ENCODE measurements around the gene IL36A. TPM values are rescaled to one million over a fixed set of nuclear protein-coding genes. Genes with fewer than 3 reads are reported as not detected.

The IL36A gene
- total and polyA plus RNA-seq, 3 donors from 2014 or later: not detected

- DNase-seq: no peak
- TF ChIP-seq POLR2A (IDR thresholded peaks at IDR 0.05): no peak
- TF ChIP-seq, protein P1, sequence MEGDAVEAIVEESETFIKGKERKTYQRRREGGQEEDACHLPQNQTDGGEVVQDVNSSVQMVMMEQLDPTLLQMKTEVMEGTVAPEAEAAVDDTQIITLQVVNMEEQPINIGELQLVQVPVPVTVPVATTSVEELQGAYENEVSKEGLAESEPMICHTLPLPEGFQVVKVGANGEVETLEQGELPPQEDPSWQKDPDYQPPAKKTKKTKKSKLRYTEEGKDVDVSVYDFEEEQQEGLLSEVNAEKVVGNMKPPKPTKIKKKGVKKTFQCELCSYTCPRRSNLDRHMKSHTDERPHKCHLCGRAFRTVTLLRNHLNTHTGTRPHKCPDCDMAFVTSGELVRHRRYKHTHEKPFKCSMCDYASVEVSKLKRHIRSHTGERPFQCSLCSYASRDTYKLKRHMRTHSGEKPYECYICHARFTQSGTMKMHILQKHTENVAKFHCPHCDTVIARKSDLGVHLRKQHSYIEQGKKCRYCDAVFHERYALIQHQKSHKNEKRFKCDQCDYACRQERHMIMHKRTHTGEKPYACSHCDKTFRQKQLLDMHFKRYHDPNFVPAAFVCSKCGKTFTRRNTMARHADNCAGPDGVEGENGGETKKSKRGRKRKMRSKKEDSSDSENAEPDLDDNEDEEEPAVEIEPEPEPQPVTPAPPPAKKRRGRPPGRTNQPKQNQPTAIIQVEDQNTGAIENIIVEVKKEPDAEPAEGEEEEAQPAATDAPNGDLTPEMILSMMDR (IDR thresholded peaks at IDR 0.05): no peak
- 93 to 100% methylated on average over 5 to 9 of the region's 9 CpGs for WGBS, 2 donors
Observed at GRCh38 chr2:113036763-113037162, 31.5 kb downstream of the IL36A start.

GRCh38 chr2:113038291-113038690 is 33.0 kb downstream of the IL36A start:
- Histone ChIP-seq H3K27me3 (no peaks in the 10 kb centered on the region), H3K4me1 (no peaks in the 10 kb centered on the region), H3K27ac (no peak overlapping the region), H3K4me3 (no peak overlapping the region), H3K36me3 (ENCODE audit: low read depth, missing control alignments) (no peaks in the 10 kb centered on the region), H3K9me3 (no peaks in the 10 kb centered on the region)
- WGBS, 2 donors: 89% methylated on average over 3 of the region's 3 CpGs
- TF ChIP-seq, protein P1 (IDR thresholded peaks at IDR 0.05): no peak
- TF ChIP-seq POLR2A (IDR thresholded peaks at IDR 0.05): no peak
- no peak for DNase-seq
- intact Hi-C loops (cut with DNase I; ENCODE audit: low total_unique reads): no loop called here

More at GRCh38 chr2:113036763-113037162, 31.5 kb downstream of the IL36A start:
- Histone ChIP-seq H3K4me1 (no peaks in the 10 kb centered on the region), H3K36me3 (ENCODE audit: low read depth, missing control alignments) (no peaks in the 10 kb centered on the region), H3K27me3 (no peaks in the 10 kb centered on the region), H3K9me3 (no peaks in the 10 kb centered on the region), H3K27ac (no peak overlapping the region), H3K4me3 (no peak overlapping the region)
- intact Hi-C loops (cut with DNase I; ENCODE audit: low total_unique reads): no loop called here

- H3K27me3 ChIP-seq: no peaks in the 10 kb centered on the region
- TF ChIP-seq, protein P1 (IDR thresholded peaks at IDR 0.05): no peak
- no peak for TF ChIP-seq POLR2A (IDR thresholded peaks at IDR 0.05)
- WGBS, 2 donors: 86 to 88% methylated on average over 2 of the region's 2 CpGs
- H3K9me3 ChIP-seq: no peaks in the 10 kb centered on the region
- no peaks in the 10 kb centered on the region for H3K4me1 ChIP-seq
- no peak overlapping the region for H3K4me3 ChIP-seq
- no peak for DNase-seq
- no peaks in the 10 kb centered on the region for H3K36me3 ChIP-seq (ENCODE audit: low read depth, missing control alignments)
- H3K27ac ChIP-seq: no peak overlapping the region
- intact Hi-C loops (cut with DNase I; ENCODE audit: low total_unique reads): no loop called here
Observed at GRCh38 chr2:113039158-113039557, 33.9 kb downstream of the IL36A start.

DNA sequence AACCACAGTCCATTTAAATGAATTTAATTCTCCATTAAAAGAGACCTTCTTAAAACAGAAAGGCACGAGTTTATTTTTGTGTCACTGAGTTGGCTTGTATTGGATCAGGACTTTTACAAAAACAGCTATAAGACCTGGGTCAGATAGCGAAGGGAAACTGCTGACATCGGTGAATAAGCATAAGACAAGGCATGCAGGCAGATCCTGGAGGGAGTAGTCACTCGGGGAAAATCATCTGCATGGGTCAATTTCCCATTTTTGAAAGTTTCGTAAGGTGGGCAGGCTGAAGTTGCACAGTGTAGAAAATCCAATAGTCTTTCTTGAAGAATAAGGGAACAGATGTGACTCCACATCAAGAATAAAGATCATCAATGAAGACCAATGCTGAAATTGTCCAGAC is 34.5 kb downstream of the IL36A start:
- Histone ChIP-seq H3K4me1 (no peaks in the 10 kb centered on the region), H3K27ac (no peak overlapping the region), H3K27me3 (no peaks in the 10 kb centered on the region), H3K9me3 (no peaks in the 10 kb centered on the region), H3K4me3 (no peak overlapping the region), H3K36me3 (ENCODE audit: low read depth, missing control alignments) (no peaks in the 10 kb centered on the region)
- intact Hi-C loops (cut with DNase I; ENCODE audit: low total_unique reads): no loop called here
- 55 to 70% methylated on average over 5 of the region's 5 CpGs for WGBS, 2 donors
- no peak for TF ChIP-seq POLR2A (IDR thresholded peaks at IDR 0.05)
- TF ChIP-seq, protein P1 (IDR thresholded peaks at IDR 0.05): no peak
- no peak for DNase-seq

DNA sequence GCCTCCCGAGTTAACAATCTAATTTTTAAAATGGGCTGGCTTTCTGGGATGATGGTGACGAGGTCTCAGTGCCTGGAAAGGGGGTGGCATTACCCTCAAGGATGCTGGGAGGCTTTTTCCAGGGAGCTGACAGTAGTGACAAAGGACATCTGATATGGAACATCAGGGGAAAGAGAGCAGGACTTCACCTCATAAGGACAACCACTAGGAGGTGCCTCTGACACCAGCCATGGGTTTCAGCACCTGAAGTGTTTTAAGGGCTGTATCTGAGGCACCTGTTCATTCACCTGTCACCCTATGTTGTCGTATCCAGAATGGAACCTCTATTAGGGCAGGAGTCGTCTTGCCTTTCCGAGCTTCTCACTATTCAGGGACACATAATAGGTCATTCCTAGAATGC is 36.6 kb downstream of the IL36A start:
- Histone ChIP-seq H3K4me1 (no peaks in the 10 kb centered on the region), H3K9me3 (no peaks in the 10 kb centered on the region), H3K4me3 (no peak overlapping the region), H3K27me3 (no peaks in the 10 kb centered on the region), H3K27ac (no peak overlapping the region), H3K36me3 (ENCODE audit: low read depth, missing control alignments) (no peaks in the 10 kb centered on the region)
- TF ChIP-seq, protein P1 (IDR thresholded peaks at IDR 0.05): no peak
- no peak for TF ChIP-seq POLR2A (IDR thresholded peaks at IDR 0.05)
- no peak for DNase-seq
- WGBS, 2 donors: 62 to 69% methylated on average over 5 of the region's 5 CpGs
- intact Hi-C loops (cut with DNase I; ENCODE audit: low total_unique reads): no loop called here
